Caco-2 (cell line): Measurements from ENCODE around the gene PFKP. TPM values are rescaled to one million over a fixed set of nuclear protein-coding genes. Genes with fewer than 3 reads are reported as not detected.

Experiments used
- BruUV-seq: library from RNA; stranded (reverse); fragments of 400-500 nt; replicated peaks from 2 replicates; lab custom pipeline; 2021; lab: Mats Ljungman, UMichigan
- CTCF ChIA-PET: fragments of 300-600 bp; sonication (Branson Sonifier 250); formaldehyde crosslinking; loops from one replicate; lab custom pipeline; 2022; ENCODE audit warnings: antibody characterized with exemption; lab: Charles Lee
- POLR2A ChIA-PET: fragments of 300-600 bp; sonication (Branson Sonifier 250); formaldehyde crosslinking; loops from one replicate; lab custom pipeline; 2022; ENCODE audit warnings: antibody characterized with exemption; lab: Charles Lee
- DNase-seq, 2 experiments: peaks; one replicate each; pipeline versions ENCODE4 v3.0.0 to v3.0.0-alpha.2; 2020 to 2022
- H3K27me3 ChIP-seq: replicated peaks from 2 replicates; pipeline ENCODE4 v1.6.0; 2011; ENCODE audit warnings: low read length; ENCODE audit not compliant: control insufficient read depth, insufficient read depth
- H3K36me3 ChIP-seq: 2 replicates; pipeline ENCODE4 v1.5.1; 2011; ENCODE audit warnings: low read length; ENCODE audit not compliant: control insufficient read depth, insufficient read depth
- H3K4me1 ChIP-seq: fragments of 250-450 bp; sonication (Bioruptor Pico); 2 replicates; pipeline ENCODE4 v1.5.1; 2020; ENCODE audit warnings: mild to moderate bottlenecking
- H3K4me3 ChIP-seq: 2 replicates; pipeline ENCODE4 v1.5.1; 2011; ENCODE audit warnings: low read depth, mild to moderate bottlenecking, control low read depth, low read length
- H3K9me3 ChIP-seq: fragments of 250-450 bp; sonication (Bioruptor Pico); 2 replicates; pipeline ENCODE4 v1.5.1; 2020; ENCODE audit warnings: mild to moderate bottlenecking, moderate library complexity
- H3K27ac Mint-ChIP-seq: one replicate; pipeline ENCODE4 v1.8.0; 2022; ENCODE audit warnings: mixed read lengths; ENCODE audit not compliant: unreplicated experiment
- H3K27me3 Mint-ChIP-seq: one replicate; pipeline ENCODE4 v1.8.0; 2022; ENCODE audit warnings: mixed read lengths; ENCODE audit not compliant: insufficient read depth, unreplicated experiment
- H3K36me3 Mint-ChIP-seq: one replicate; pipeline ENCODE4 v1.8.0; 2022; ENCODE audit warnings: mild to moderate bottlenecking, mixed read lengths; ENCODE audit not compliant: insufficient read depth, unreplicated experiment
- H3K4me1 Mint-ChIP-seq: one replicate; pipeline ENCODE4 v1.8.0; 2022; ENCODE audit warnings: low read depth, mixed read lengths; ENCODE audit not compliant: unreplicated experiment
- H3K4me3 Mint-ChIP-seq: one replicate; pipeline ENCODE4 v1.8.0; 2022; ENCODE audit warnings: mild to moderate bottlenecking, moderate library complexity, mixed read lengths; ENCODE audit not compliant: unreplicated experiment
- H3K9me3 Mint-ChIP-seq: one replicate; pipeline ENCODE4 v1.8.0; 2022; ENCODE audit warnings: mixed read lengths; ENCODE audit not compliant: unreplicated experiment
- CTCF ChIP-seq, 2 experiments: fragments of 200-600 bp in 1 of 2; IDR thresholded peaks; 1 replicate in 1 of 2; 2 replicates in 1 of 2; pipeline versions ENCODE4 v1.5.1 to v1.8.0; 2011 to 2022; ENCODE audit warnings: antibody characterized with exemption in 1 of 2, control low read depth in 1 of 2, inconsistent platforms in 1 of 2, low read depth in 1 of 2, low read length in 1 of 2, mild to moderate bottlenecking in 1 of 2, moderate library complexity in 1 of 2; ENCODE audit not compliant: insufficient read depth in 1 of 2, severe bottlenecking in 1 of 2, unreplicated experiment in 1 of 2
- intact Hi-C: fragments of 100-400 bp; cut with micrococcal nuclease; formaldehyde crosslinking; loops from one replicate; pipeline ENCODE4 v1.10.0; 2022; ENCODE audit not compliant: unreplicated experiment
- total RNA-seq: library from RNA; stranded (reverse); gene quantifications from 2 replicates; pipeline ENCODE4 v1.2.3, GENCODE V29; 2022

The PFKP gene
- total RNA-seq, 1 experiment from 2014 or later: 218 TPM

- Mint-ChIP-seq H3K9me3 (no peaks in the 10 kb centered on the region), H3K27me3 (peaks cover 16% of the 10 kb centered on the region), H3K4me1 (no peaks in the 10 kb centered on the region), H3K36me3 (no peaks in the 10 kb centered on the region), H3K4me3 (no peak overlapping the region), H3K27ac (no peak overlapping the region)
- no peak for TF ChIP-seq CTCF (IDR thresholded peaks at IDR 0.05; ENCODE audit: insufficient read depth in 1 of 2, low read depth in 1 of 2, low read length in 1 of 2, severe bottlenecking in 1 of 2, unreplicated experiment in 1 of 2)
- no TSS peak for BruUV-seq
- DNase-seq: no peak
- H3K9me3 ChIP-seq: no peaks in the 10 kb centered on the region
- no peaks in the 10 kb centered on the region for H3K36me3 ChIP-seq
- CTCF ChIA-PET: no interaction called here
- H3K4me3 ChIP-seq: no peak overlapping the region
- no peaks in the 10 kb centered on the region for H3K4me1 ChIP-seq
- POLR2A ChIA-PET: no interaction called here
- intact Hi-C loops: no loop called here
- peaks cover 2% of the 10 kb centered on the region; the same call in 1 of the 2 replicates for H3K27me3 ChIP-seq
These were observed 46.5 kb upstream of the PFKP start for GRCh38 chr10:3020881-3021280.

GRCh38 chr10:3022027-3022426 is 45.3 kb upstream of the PFKP start:
- no peaks in the 10 kb centered on the region for H3K36me3 ChIP-seq
- no peak for DNase-seq
- Mint-ChIP-seq H3K36me3 (no peaks in the 10 kb centered on the region), H3K27me3 (peaks cover 19% of the 10 kb centered on the region), H3K27ac (no peak overlapping the region), H3K4me3 (no peak overlapping the region), H3K9me3 (no peaks in the 10 kb centered on the region), H3K4me1 (no peaks in the 10 kb centered on the region)
- no peak overlapping the region for H3K4me3 ChIP-seq
- TF ChIP-seq CTCF (IDR thresholded peaks at IDR 0.05; ENCODE audit: insufficient read depth in 1 of 2, low read depth in 1 of 2, low read length in 1 of 2, severe bottlenecking in 1 of 2, unreplicated experiment in 1 of 2): no peak
- no peaks in the 10 kb centered on the region for H3K9me3 ChIP-seq
- intact Hi-C loops: no loop called here
- no peaks in the 10 kb centered on the region for H3K4me1 ChIP-seq
- H3K27me3 ChIP-seq: peaks cover 2% of the 10 kb centered on the region; the same call in 1 of the 2 replicates
- BruUV-seq: no TSS peak
- ChIA-PET POLR2A (no interaction called here), CTCF (no interaction called here)

GRCh38 chr10:3023892-3024291 is 43.5 kb upstream of the PFKP start:
- no peaks in the 10 kb centered on the region for H3K36me3 Mint-ChIP-seq

More at GRCh38 chr10:3023892-3024291, 43.5 kb upstream of the PFKP start:
- Mint-ChIP-seq H3K4me1 (no peaks in the 10 kb centered on the region), H3K9me3 (no peaks in the 10 kb centered on the region), H3K27me3 (peaks cover 25% of the 10 kb centered on the region), H3K4me3 (no peak overlapping the region), H3K27ac (no peak overlapping the region)
- H3K4me3 ChIP-seq: no peak overlapping the region
- POLR2A ChIA-PET: no interaction called here
- no peaks in the 10 kb centered on the region for H3K4me1 ChIP-seq
- BruUV-seq: no TSS peak
- H3K27me3 ChIP-seq: peaks cover 2% of the 10 kb centered on the region; the same call in 1 of the 2 replicates
- intact Hi-C loops: no loop called here
- no peak for TF ChIP-seq CTCF (IDR thresholded peaks at IDR 0.05; ENCODE audit: insufficient read depth in 1 of 2, low read depth in 1 of 2, low read length in 1 of 2, severe bottlenecking in 1 of 2, unreplicated experiment in 1 of 2)
- no peaks in the 10 kb centered on the region for H3K9me3 ChIP-seq
- no peaks in the 10 kb centered on the region for H3K36me3 ChIP-seq
- DNase-seq: no peak
- CTCF ChIA-PET: no interaction called here
